NCI-H524 treated with DMSO at 0.1 percent for 48 hours (cell line): ENCODE results near the gene RERE.
"Not testable (repeated sequence)": the region's sequence is repeated elsewhere in the genome, so short reads cannot be mapped to it uniquely, and the experiment has no call there.

Source experiments
- DNase-seq: peaks from one replicate; lab custom pipeline; 2025; lab: John Stamatoyannopoulos, UW

The RERE gene

DNA sequence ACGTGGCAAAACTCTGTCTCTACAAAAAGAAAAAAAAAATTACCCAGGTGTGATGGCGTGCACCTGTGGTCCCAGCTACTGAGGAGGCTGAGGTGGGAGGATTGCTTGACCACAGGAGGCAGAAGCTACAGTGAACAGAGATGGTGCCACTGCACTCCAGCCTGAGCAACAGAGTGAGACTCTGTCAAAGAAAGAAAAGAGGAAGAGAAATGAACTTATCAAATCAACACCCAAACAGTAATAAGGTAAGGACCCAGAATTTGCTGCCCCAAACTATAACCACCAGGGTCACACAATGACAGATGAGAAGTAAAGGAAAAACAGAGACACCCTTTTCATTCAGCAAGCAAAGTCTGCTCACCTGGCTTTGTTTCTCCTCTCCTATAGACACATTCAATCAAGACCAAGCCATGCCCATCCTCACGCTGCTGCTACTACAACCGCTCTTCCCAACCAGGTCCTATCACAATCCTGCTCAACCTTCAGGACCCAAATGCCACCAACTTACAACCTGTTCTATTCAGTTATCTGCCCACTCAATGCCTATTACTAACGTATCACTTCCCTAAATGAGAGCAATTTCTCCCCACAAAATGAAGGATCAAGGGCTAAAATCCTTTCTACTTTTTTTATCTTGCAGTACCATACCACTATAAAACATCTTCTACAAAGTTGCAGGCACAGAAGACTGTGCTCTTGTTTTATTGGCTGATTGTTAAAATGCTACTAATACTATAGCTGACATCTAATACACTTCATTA, 183.5 kb downstream of the RERE start:
- no peak for DNase-seq

DNA sequence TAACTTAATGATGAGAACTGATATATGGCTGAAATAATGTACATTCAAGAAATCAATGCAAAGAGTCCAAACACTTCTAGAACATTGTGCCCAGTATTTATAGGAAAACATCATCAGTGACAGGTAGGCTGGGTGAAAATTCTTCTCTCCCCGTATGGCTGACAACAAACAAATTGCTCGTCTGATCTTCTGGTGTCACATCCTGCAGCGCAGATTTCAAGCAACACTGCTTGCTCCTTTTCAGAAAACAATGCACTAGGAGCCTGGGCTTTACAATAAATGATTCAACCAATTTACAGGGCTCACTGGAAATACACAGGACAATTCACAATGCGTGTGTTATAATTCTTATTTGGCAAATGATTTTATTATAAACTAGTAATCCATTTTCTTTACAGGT, 185.3 kb downstream of the RERE start:
- DNase-seq: no peak

GRCh38 chr1:8631163-8631562, 186.3 kb downstream of the RERE start:
- no peak for DNase-seq

- no peak for DNase-seq
Measured at GRCh38 chr1:8629241-8630091, 188.0 kb downstream of the RERE start.

GRCh38 chr1:8628606-8629005, 188.8 kb downstream of the RERE start:
- no peak for DNase-seq

DNA sequence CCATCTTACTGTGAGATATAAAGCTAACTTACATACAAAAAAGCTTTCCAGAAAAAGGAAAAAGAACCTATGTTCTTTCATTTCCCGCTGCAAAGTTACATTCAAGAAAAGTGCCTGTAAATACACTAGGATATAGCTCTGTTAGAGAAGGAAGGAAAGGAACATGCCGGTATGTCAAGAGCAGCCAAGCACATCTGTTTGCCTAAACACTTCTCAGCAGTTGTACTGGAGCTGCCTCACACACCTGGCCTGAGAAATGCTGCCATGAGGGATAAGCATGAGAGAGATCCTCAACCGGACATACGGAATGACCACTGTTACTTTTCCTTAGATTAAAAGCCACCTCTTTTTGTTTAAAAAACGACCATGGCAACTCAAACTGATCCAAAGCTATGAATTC, 189.7 kb downstream of the RERE start:
- DNase-seq: no peak

GRCh38 chr1:8625981-8626898, 191.2 kb downstream of the RERE start:
- no peak for DNase-seq

- no peak for DNase-seq
Measured at GRCh38 chr1:8625491-8625890, 191.9 kb downstream of the RERE start.

GRCh38 chr1:8623651-8624192, 193.7 kb downstream of the RERE start:
- not testable (repeated sequence) for DNase-seq

DNA sequence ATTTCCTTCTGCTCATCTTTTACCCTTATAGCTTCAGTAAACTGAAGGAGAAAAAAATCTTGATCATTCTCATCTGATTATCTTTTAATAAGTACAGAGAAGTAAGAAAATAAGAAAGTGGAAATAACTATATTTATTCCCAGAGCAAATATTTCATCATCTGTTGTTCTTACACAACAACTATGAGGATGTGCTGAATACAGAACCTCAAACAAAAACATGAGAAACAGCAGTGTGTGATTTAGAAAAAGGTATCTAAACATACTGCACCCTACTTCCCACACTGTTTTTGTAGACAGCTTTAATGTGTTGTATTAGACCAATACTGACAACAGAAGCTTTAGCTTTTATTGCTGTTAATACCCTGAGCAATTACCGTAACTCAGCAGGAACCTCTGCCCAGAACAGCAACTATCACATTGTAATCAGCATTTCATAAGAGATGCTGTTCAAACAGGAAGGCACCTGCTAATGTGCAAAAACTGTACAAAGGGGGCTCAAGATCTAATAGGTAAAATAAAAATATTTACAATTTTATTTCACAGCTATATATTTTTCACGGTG, 195.6 kb downstream of the RERE start:
- DNase-seq: not testable (repeated sequence)

DNA sequence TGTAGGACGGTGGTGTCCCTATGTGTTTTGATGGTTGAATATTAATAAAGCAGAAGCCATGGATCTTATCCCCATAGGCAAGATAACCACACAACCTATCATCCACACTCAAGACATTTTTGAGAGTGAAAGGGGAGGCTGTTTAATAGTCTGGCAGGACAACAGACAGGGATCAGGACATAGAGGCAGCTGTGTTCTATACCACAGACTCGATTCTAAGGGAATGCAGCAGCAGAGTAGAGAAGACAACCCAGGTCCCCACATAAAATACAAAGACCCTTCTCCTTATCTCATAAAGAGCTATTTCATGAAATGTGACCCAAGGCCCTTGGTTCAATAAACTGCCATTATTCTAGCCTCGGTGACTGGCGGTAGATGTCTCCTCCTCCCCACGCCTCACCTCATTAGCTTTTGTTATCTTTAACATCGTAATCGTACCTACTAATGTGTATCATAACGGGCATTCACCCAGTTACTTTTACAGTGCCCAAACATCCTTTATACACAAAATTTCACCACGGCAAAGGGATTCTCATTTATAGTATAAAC, 196.3 kb downstream of the RERE start:
- DNase-seq: not testable (repeated sequence)

DNA sequence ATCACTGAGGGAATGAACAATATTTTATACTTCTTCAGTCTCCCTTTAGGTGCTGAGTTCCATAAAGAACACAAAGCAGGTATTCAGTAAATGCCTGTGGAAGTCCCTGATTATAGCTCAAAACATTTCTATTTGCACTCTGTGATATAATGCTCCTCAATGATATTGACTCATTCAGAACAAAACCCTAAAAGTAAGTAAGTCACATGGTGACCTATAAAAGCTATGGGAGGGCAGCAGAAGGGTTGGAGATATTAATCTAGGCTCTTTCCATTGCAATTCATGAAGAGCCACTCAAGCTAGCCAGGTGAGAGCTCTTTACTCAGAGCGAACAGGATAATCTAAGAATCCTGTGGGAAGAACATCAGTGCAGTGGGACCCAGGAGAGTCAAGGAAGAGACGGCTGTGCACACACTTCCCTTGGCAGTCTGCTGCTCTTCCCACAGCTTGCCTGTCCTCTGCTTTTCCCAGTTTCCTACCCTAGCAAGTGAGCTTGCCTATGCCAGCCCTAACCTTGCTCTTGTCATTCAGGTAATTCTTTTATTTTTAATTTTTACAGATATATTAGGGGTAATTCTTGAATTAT, 197.4 kb downstream of the RERE start:
- DNase-seq: peak; percentile 14

DNA sequence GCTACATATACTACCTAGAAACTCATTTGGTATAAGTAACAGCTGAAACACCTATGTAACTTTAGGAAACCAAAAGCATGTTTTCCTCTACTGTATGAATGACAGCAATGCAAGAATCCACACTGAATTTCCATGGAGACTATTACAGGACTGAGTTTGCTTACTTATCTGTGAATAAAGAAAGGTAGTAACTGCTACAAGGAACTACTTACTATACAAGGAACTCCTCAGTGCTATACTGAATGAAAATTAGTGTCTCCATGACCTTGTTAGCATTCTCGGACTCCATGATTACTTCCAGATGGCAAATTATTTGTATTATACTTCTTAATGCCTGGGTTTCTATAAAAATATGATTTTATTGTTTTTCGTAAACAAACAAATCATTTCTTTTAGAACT, 198.0 kb downstream of the RERE start:
- not testable (repeated sequence) for DNase-seq

GRCh38 chr1:8616791-8617190, 200.6 kb downstream of the RERE start:
- not testable (repeated sequence) for DNase-seq

GRCh38 chr1:8611634-8612515, 205.6 kb downstream of the RERE start:
- DNase-seq: not testable (repeated sequence)

GRCh38 chr1:8607906-8608305, 209.5 kb downstream of the RERE start:
- DNase-seq: no peak

DNA sequence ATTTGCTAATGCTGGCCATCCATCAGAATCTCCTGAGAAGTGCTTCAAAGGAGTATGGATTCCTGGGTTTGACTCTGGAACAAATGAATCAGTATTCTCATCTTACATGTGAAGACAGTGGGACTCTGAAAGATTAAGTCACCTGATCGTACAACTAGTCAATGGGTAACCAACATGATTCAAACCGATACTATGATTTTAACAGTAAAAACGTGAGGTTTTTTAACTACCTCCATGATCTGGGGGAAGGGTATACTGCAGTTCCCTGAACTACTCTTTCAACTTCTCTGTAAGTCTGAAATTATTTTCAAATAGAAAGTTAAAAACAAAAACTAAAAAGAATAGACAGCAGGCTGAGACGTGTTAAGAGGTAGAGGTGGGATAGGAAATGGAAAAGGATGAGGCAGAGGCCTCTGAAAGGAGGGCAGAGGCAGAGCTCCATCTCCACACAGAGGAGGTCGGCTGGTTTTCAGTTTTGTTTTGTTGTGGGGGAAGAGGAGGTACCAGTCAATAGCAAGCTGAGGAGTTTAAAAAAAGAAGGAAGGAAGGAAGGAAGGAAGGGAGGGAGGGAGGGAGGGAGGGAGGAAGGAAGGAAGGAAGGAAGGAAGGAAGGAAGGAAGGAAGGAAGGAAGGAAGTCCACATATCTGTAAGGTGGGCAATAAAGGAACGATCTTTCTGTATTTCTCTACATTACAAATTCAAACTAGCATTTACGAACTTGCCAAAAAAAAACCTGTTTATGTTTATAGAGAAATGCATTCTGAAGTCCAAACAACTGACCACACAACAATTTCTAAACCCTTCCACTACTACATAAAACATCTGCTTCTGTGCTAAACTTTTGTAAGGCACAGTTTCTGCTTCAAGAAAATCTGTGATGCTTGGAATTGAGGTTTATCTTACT, 213.1 kb downstream of the RERE start:
- no peak for DNase-seq

GRCh38 chr1:8603220-8603616, 214.2 kb downstream of the RERE start:
- DNase-seq: no peak
